Hepatocyte (in vitro differentiated cells): ENCODE results near the gene OMD. TPM values are rescaled to one million over a fixed set of nuclear protein-coding genes. Genes with fewer than 3 reads are reported as not detected.
A peak's percentile ranks its signal among the peaks of the same experiment; 100 is the strongest.

Experiments used
- DNase-seq: peaks from one replicate; pipeline ENCODE4 v3.0.0-alpha.2; 2016; ENCODE audit warnings: low spot score
- H2AFZ ChIP-seq: fragments of 200-600 bp; sonication (generic); 2 replicates; pipeline ENCODE4 v1.6.0; 2016; ENCODE audit warnings: antibody characterized with exemption, mild to moderate bottlenecking
- H3K27ac ChIP-seq: fragments of 200-600 bp; sonication (generic); 2 replicates; pipeline ENCODE4 v1.5.1; 2016; ENCODE audit warnings: mild to moderate bottlenecking
- H3K27me3 ChIP-seq: fragments of 200-600 bp; sonication (generic); 2 replicates; pipeline ENCODE4 v1.6.1; 2016
- H3K36me3 ChIP-seq: fragments of 200-600 bp; sonication (generic); replicated peaks from 2 replicates; pipeline ENCODE4 v1.5.1; 2016; ENCODE audit warnings: low read depth; ENCODE audit not compliant: insufficient read depth
- H3K4me1 ChIP-seq: fragments of 200-600 bp; sonication (generic); 2 replicates; pipeline ENCODE4 v1.5.1; 2016; ENCODE audit warnings: mild to moderate bottlenecking, moderate library complexity; ENCODE audit not compliant: insufficient read depth
- H3K4me2 ChIP-seq: fragments of 200-600 bp; sonication (generic); 2 replicates; pipeline ENCODE4 v1.6.0; 2016
- H3K4me3 ChIP-seq: fragments of 200-600 bp; sonication (generic); 2 replicates; pipeline ENCODE4 v1.5.1; 2016; ENCODE audit warnings: mild to moderate bottlenecking
- H3K79me2 ChIP-seq: fragments of 200-600 bp; sonication (generic); 2 replicates; pipeline ENCODE4 v1.6.0; 2017; ENCODE audit warnings: mild to moderate bottlenecking
- H3K9me2 ChIP-seq: fragments of 200-600 bp; sonication (generic); replicated peaks from 2 replicates; pipeline ENCODE4 v1.6.0; 2017; ENCODE audit warnings: mild to moderate bottlenecking; ENCODE audit not compliant: insufficient read depth
- H3K9me3 ChIP-seq: fragments of 200-600 bp; sonication (generic); 2 replicates; pipeline ENCODE4 v1.5.1; 2016; ENCODE audit warnings: low read depth, mild to moderate bottlenecking
- H4K20me1 ChIP-seq: fragments of 200-600 bp; sonication (generic); 2 replicates; pipeline ENCODE4 v1.6.0; 2016; ENCODE audit warnings: mild to moderate bottlenecking; ENCODE audit not compliant: insufficient read depth, poor library complexity, severe bottlenecking
- CTCF ChIP-seq: fragments of 200-600 bp; sonication (generic); IDR thresholded peaks from 2 replicates; pipeline ENCODE4 v1.5.1; 2016; ENCODE audit warnings: antibody characterized with exemption, mild to moderate bottlenecking; ENCODE audit not compliant: poor library complexity
- EZH2 ChIP-seq: fragments of 200-600 bp; sonication (generic); IDR thresholded peaks from 2 replicates; pipeline ENCODE4 v1.6.1; 2016; ENCODE audit warnings: antibody characterized with exemption, mild to moderate bottlenecking, borderline replicate concordance
- EZH2phosphoT487 ChIP-seq: fragments of 200-600 bp; sonication (generic); IDR thresholded peaks from one replicate; pipeline ENCODE4 v1.6.1; 2018; ENCODE audit warnings: antibody characterized with exemption, mild to moderate bottlenecking, low read depth, moderate library complexity; ENCODE audit not compliant: unreplicated experiment, severe bottlenecking
- WGBS: methylation state at CpG from one replicate; pipeline ENCODE4 v1.1.6; 2016; ENCODE audit warnings: low lambda C conversion rate; ENCODE audit errors: missing lambda C conversion rate; 5-methylcytosine and 5-hydroxymethylcytosine counted together
- polyA plus RNA-seq: library from polyadenylated mRNA; unstranded; fragments of >200 nt; fragmentation: Nextera tagmentation; extraction: Ambion mirVana; gene quantifications from 2 replicates; pipeline ENCODE4 v1.2.1, GENCODE V29; 2016
- total RNA-seq: library from RNA; depleted of rRNA; stranded (reverse); fragments of >200 nt; gene quantifications from 2 replicates; pipeline ENCODE4 v1.2.3, GENCODE V29; 2014

The OMD gene
- total and polyA plus RNA-seq, 2 experiments from 2014 or later: 0.17 to 0.47 TPM

- Histone ChIP-seq H3K79me2 (no peaks in the 10 kb centered on the region), H3K9me3 (no peaks in the 10 kb centered on the region), H3K4me1 (no peaks in the 10 kb centered on the region), H3K27ac (no peak overlapping the region), H3K4me3 (no peak overlapping the region), H2AFZ (no peak overlapping the region), H3K36me3 (no peaks in the 10 kb centered on the region), H4K20me1 (no peaks in the 10 kb centered on the region), H3K9me2 (no peaks in the 10 kb centered on the region), H3K4me2 (no peak overlapping the region), H3K27me3 (no peaks in the 10 kb centered on the region)
- 63% methylated on average over 3 of the region's 3 CpGs for whole genome bisulfite sequencing
- TF ChIP-seq EZH2 (no peak), CTCF (no peak), EZH2phosphoT487 (no peak)
- DNase-seq: peak; percentile 27
These were observed 39.7 kb upstream of the OMD start for GRCh38 chr9:92463984-92464383.

- no peaks in the 10 kb centered on the region for H3K79me2 ChIP-seq
- TF ChIP-seq EZH2phosphoT487 (no peak), CTCF (no peak), EZH2 (no peak)
- no peak overlapping the region for H3K4me3 ChIP-seq
- H3K9me2 ChIP-seq: no peaks in the 10 kb centered on the region
- no peak for DNase-seq
- H3K27ac ChIP-seq: no peak overlapping the region
- H3K36me3 ChIP-seq: no peaks in the 10 kb centered on the region
- no peaks in the 10 kb centered on the region for H3K27me3 ChIP-seq
- H3K4me2 ChIP-seq: no peak overlapping the region
- H2AFZ ChIP-seq: no peak overlapping the region
- H3K4me1 ChIP-seq: no peaks in the 10 kb centered on the region
- no peaks in the 10 kb centered on the region for H4K20me1 ChIP-seq
- no peaks in the 10 kb centered on the region for H3K9me3 ChIP-seq
These were observed 39.1 kb upstream of the OMD start for GRCh38 chr9:92463387-92463786.

GRCh38 chr9:92457576-92457975 is 33.3 kb upstream of the OMD start:
- H3K4me2 ChIP-seq: no peak overlapping the region
- no peaks in the 10 kb centered on the region for H3K36me3 ChIP-seq
- H3K79me2 ChIP-seq: no peaks in the 10 kb centered on the region
- no peak for DNase-seq
- no peaks in the 10 kb centered on the region for H3K4me1 ChIP-seq
- no peak overlapping the region for H2AFZ ChIP-seq
- H3K27me3 ChIP-seq: no peaks in the 10 kb centered on the region
- no peak overlapping the region for H3K4me3 ChIP-seq
- H3K9me3 ChIP-seq: no peaks in the 10 kb centered on the region
- 100% methylated on average over 4 of the region's 4 CpGs for WGBS
- TF ChIP-seq EZH2 (no peak), EZH2phosphoT487 (no peak), CTCF (no peak)
- no peaks in the 10 kb centered on the region for H4K20me1 ChIP-seq
- H3K27ac ChIP-seq: no peak overlapping the region
- H3K9me2 ChIP-seq: no peaks in the 10 kb centered on the region

- no peaks in the 10 kb centered on the region for H3K27me3 ChIP-seq
- no peak overlapping the region for H2AFZ ChIP-seq
- WGBS: 90% methylated on average over 3 of the region's 3 CpGs
These were observed 30.9 kb upstream of the OMD start for GRCh38 chr9:92455217-92455616.

More at GRCh38 chr9:92455217-92455616, 30.9 kb upstream of the OMD start:
- no peaks in the 10 kb centered on the region for H3K9me3 ChIP-seq
- TF ChIP-seq EZH2 (no peak), CTCF (peak; percentile 24)
- H3K4me3 ChIP-seq: no peak overlapping the region
- H3K9me2 ChIP-seq: no peaks in the 10 kb centered on the region
- DNase-seq: no peak
- H3K36me3 ChIP-seq: no peaks in the 10 kb centered on the region
- H3K4me1 ChIP-seq: no peaks in the 10 kb centered on the region
- no peak overlapping the region for H3K4me2 ChIP-seq
- no peaks in the 10 kb centered on the region for H3K79me2 ChIP-seq
- H3K27ac ChIP-seq: no peak overlapping the region
- H4K20me1 ChIP-seq: no peaks in the 10 kb centered on the region
